ENCODE data around the gene SND1.
"Not testable (repeated sequence)": the region's sequence is repeated elsewhere in the genome, so short reads cannot be mapped to it uniquely, and the experiment has no call there.

The SND1 gene

GRCh38 chr7:128103498-128104107 lies 451.6 kb downstream of the SND1 start:
- no peak for DNase-seq
- peaks cover 4% of the 10 kb centered on the region for H3K27me3 ChIP-seq (replicated peaks)
- in situ Hi-C loops (cut with HindIII; ENCODE audit: low pct_ligation_motif_present, low sequenced_read_pairs) = no loop called here
- H3K27ac ChIP-seq = no peak overlapping the region
- H3K36me3 ChIP-seq (replicated peaks) = no peaks in the 10 kb centered on the region
- TF ChIP-seq CTCF (IDR thresholded peaks at IDR 0.05; ENCODE audit: low read depth, low read length, missing control alignments) = no peak
- H3K4me3 ChIP-seq (ENCODE audit: low read depth, low read length) = peak overlapping the region; percentile 37

GRCh38 chr7:128104108-128104742 lies 452.2 kb downstream of the SND1 start:
- peak; percentile 34 for DNase-seq
- no peak for TF ChIP-seq CTCF (IDR thresholded peaks at IDR 0.05; ENCODE audit: low read depth, low read length, missing control alignments)
- H3K4me3 ChIP-seq (ENCODE audit: low read depth, low read length) = peak overlapping the region; percentile 37
- H3K27me3 ChIP-seq (replicated peaks) = peaks cover 5% of the 10 kb centered on the region
- in situ Hi-C loops (cut with HindIII; ENCODE audit: low pct_ligation_motif_present, low sequenced_read_pairs) = no loop called here
- H3K36me3 ChIP-seq (replicated peaks) = no peaks in the 10 kb centered on the region
- H3K27ac ChIP-seq = no peak overlapping the region

- no peak for DNase-seq
- Histone ChIP-seq H3K4me3 (ENCODE audit: low read depth, low read length) (no peak overlapping the region), H3K27me3 (replicated peaks) (peaks cover 5% of the 10 kb centered on the region), H3K27ac (no peak overlapping the region), H3K36me3 (replicated peaks) (no peaks in the 10 kb centered on the region)
- no peak for TF ChIP-seq CTCF (IDR thresholded peaks at IDR 0.05; ENCODE audit: low read depth, low read length, missing control alignments)
- in situ Hi-C loops (cut with HindIII; ENCODE audit: low pct_ligation_motif_present, low sequenced_read_pairs) = no loop called here
These were observed 453.4 kb downstream of the SND1 start for GRCh38 chr7:128105228-128106022.

- Histone ChIP-seq H3K36me3 (replicated peaks) (no peaks in the 10 kb centered on the region), H3K27me3 (replicated peaks) (peaks cover 5% of the 10 kb centered on the region), H3K27ac (no peak overlapping the region), H3K4me3 (ENCODE audit: low read depth, low read length) (no peak overlapping the region)
- no peak for DNase-seq
- no peak for TF ChIP-seq CTCF (IDR thresholded peaks at IDR 0.05; ENCODE audit: low read depth, low read length, missing control alignments)
- in situ Hi-C loops (cut with HindIII; ENCODE audit: low pct_ligation_motif_present, low sequenced_read_pairs) = no loop called here
These were observed 454.8 kb downstream of the SND1 start for GRCh38 chr7:128106821-128107220.

- H3K4me3 ChIP-seq (ENCODE audit: low read depth, low read length); H3K36me3 ChIP-seq (replicated peaks); in situ Hi-C loops (cut with HindIII; ENCODE audit: low pct_ligation_motif_present, low sequenced_read_pairs); DNase-seq; H3K27ac ChIP-seq; H3K27me3 ChIP-seq (replicated peaks): not testable (repeated sequence)
These were observed 455.5 kb downstream of the SND1 start for GRCh38 chr7:128107516-128107915.

GRCh38 chr7:128108129-128108528 lies 456.1 kb downstream of the SND1 start:
- Histone ChIP-seq H3K36me3 (replicated peaks) (no peaks in the 10 kb centered on the region), H3K27ac (no peak overlapping the region), H3K27me3 (replicated peaks) (peaks cover 5% of the 10 kb centered on the region), H3K4me3 (ENCODE audit: low read depth, low read length) (no peak overlapping the region)
- in situ Hi-C loops (cut with HindIII; ENCODE audit: low pct_ligation_motif_present, low sequenced_read_pairs) = no loop called here
- DNase-seq = no peak
- TF ChIP-seq CTCF (IDR thresholded peaks at IDR 0.05; ENCODE audit: low read depth, low read length, missing control alignments) = no peak
